ENCODE data around the gene BCL2L11.

The BCL2L11 gene

GRCh38 chr2:111118481-111118980 lies 2.2 kb upstream of the BCL2L11 start:
- DNase-seq: no peak

GRCh38 chr2:111118981-111119821 lies 1.5 kb upstream of the BCL2L11 start:
- no peak for DNase-seq

GRCh38 chr2:111119822-111120252 lies 877 bp upstream of the BCL2L11 start:
- no peak for DNase-seq

- peak; percentile 63 for DNase-seq
Measured at GRCh38 chr2:111121028-111121827, 514 bp downstream of the BCL2L11 start.

- peak; percentile 93 for DNase-seq
Measured at GRCh38 chr2:111121828-111122630, 1.3 kb downstream of the BCL2L11 start.

GRCh38 chr2:111122631-111123421 lies 2.1 kb downstream of the BCL2L11 start:
- peak; percentile 49 for DNase-seq

- no peak for DNase-seq
Measured at GRCh38 chr2:111123751-111124150, 3.0 kb downstream of the BCL2L11 start.

- DNase-seq: no peak
Measured at GRCh38 chr2:111126581-111126980, 5.9 kb downstream of the BCL2L11 start.

GRCh38 chr2:111127351-111127750 lies 6.6 kb downstream of the BCL2L11 start:
- DNase-seq: no peak

GRCh38 chr2:111128096-111128495 lies 7.4 kb downstream of the BCL2L11 start:
- DNase-seq: no peak

GRCh38 chr2:111133603-111134002 lies 12.9 kb downstream of the BCL2L11 start:
- DNase-seq: no peak

GRCh38 chr2:111134055-111134454 lies 13.3 kb downstream of the BCL2L11 start:
- DNase-seq: no peak

- DNase-seq: no peak
Measured at GRCh38 chr2:111135237-111135909, 14.7 kb downstream of the BCL2L11 start.

GRCh38 chr2:111135910-111136297 lies 15.2 kb downstream of the BCL2L11 start:
- DNase-seq: no peak

GRCh38 chr2:111138839-111139238 lies 18.1 kb downstream of the BCL2L11 start:
- DNase-seq: no peak

GRCh38 chr2:111139637-111140317 lies 19.1 kb downstream of the BCL2L11 start:
- DNase-seq: peak; percentile 79

- DNase-seq: no peak
Measured at GRCh38 chr2:111140815-111141214, 20.1 kb downstream of the BCL2L11 start.

GRCh38 chr2:111142101-111142500 lies 21.4 kb downstream of the BCL2L11 start:
- no peak for DNase-seq

GRCh38 chr2:111143107-111143842 lies 22.6 kb downstream of the BCL2L11 start:
- DNase-seq: no peak

- no peak for DNase-seq
Measured at GRCh38 chr2:111143843-111144198, 23.1 kb downstream of the BCL2L11 start.
